Sigmoid colon (tissue), 7 donors: ENCODE measurements around the gene PRAMEF12. TPM values are rescaled to one million over a fixed set of nuclear protein-coding genes. Genes with fewer than 3 reads are reported as not detected.

Experiments used
- DNase-seq: peaks from one replicate; pipeline ENCODE4 v3.0.0-alpha.2; 2019
- H3K27ac ChIP-seq, 4 donors: fragments of 200-600 bp; sonication (generic); one replicate each; pipeline ENCODE4 v1.5.1; 2016 to 2019; ENCODE audit warnings: mild to moderate bottlenecking in 1 of 4
- H3K27me3 ChIP-seq, 3 donors: fragments of 200-600 bp; sonication (generic); one replicate each; pipeline ENCODE4 v1.5.1; 2019; ENCODE audit warnings: mild to moderate bottlenecking in 1 of 3
- H3K36me3 ChIP-seq, 4 donors: fragments of 200-600 bp; sonication (generic); one replicate each; pipeline ENCODE4 v1.5.1; 2016 to 2019
- H3K4me1 ChIP-seq, 4 donors: fragments of 200-600 bp; sonication (generic); one replicate each; pipeline ENCODE4 v1.5.1; 2017 to 2019
- H3K4me3 ChIP-seq, 4 donors: fragments of 200-600 bp; sonication (generic); one replicate each; pipeline ENCODE4 v1.5.1; 2017 to 2019; ENCODE audit warnings: mild to moderate bottlenecking in 2 of 4, moderate library complexity in 1 of 4
- H3K9me3 ChIP-seq, 4 donors: fragments of 200-600 bp in 3 of 4; sonication (generic) in 3 of 4; one replicate each; pipeline versions ENCODE4 v1.5.1 to v1.6.1; 2013 to 2019
- EP300 ChIP-seq, 4 donors: sonication (generic); formaldehyde crosslinking; IDR thresholded peaks; one replicate each; pipeline ENCODE4 v1.6.1; 2017; ENCODE audit warnings: antibody characterized with exemption in 4 of 4
- POLR2A ChIP-seq, 2 donors: fragments of 450-650 bp; IDR thresholded peaks; one replicate each; pipeline ENCODE4 v1.6.1; 2016; ENCODE audit warnings: antibody characterized with exemption in 2 of 2, mild to moderate bottlenecking in 2 of 2, moderate library complexity in 2 of 2
- POLR2AphosphoS5 ChIP-seq, 4 donors: sonication (generic); formaldehyde crosslinking; IDR thresholded peaks; one replicate each; pipeline ENCODE4 v1.6.1; 2017; ENCODE audit warnings: antibody characterized with exemption in 4 of 4
- WGBS, 2 donors: extraction: QIAGEN DNeasy Blood & Tissue Kit; methylation state at CpG; one replicate each; pipeline ENCODE4 v1.1.7; 2013; 5-methylcytosine and 5-hydroxymethylcytosine counted together
- intact Hi-C: fragments of 100-400 bp; cut with DNase I; formaldehyde crosslinking; loops from one replicate; pipeline ENCODE4 v1.15.1; 2023
- polyA plus RNA-seq, 3 donors: library from polyadenylated mRNA; stranded (reverse); fragments of 200-250 nt; gene quantifications; one replicate each; pipeline ENCODE4 v1.2.3, GENCODE V29; 2013
- total RNA-seq, 4 donors: library from RNA; depleted of rRNA; stranded (reverse); fragments of >200 nt; gene quantifications; one replicate each; pipeline ENCODE4 v1.1.0, GENCODE V29; 2016
- TF ChIP-seq, protein P1 (sequence below), 4 experiments: fragments of 450-650 bp in 3 of 4; fragments of 200-600 bp in 1 of 4; IDR thresholded peaks; one replicate each; pipeline ENCODE4 v1.5.1; 2016 to 2019; ENCODE audit warnings: antibody characterized with exemption in 4 of 4, mild to moderate bottlenecking in 3 of 4, moderate library complexity in 2 of 4
- donor health status: healthy with polysubstance abuse.
- donor health status: Bipolar disorder and iron deficiency.
- donor health status: healthy.

The PRAMEF12 gene
- total and polyA plus RNA-seq, 7 donors, result not detected

DNA sequence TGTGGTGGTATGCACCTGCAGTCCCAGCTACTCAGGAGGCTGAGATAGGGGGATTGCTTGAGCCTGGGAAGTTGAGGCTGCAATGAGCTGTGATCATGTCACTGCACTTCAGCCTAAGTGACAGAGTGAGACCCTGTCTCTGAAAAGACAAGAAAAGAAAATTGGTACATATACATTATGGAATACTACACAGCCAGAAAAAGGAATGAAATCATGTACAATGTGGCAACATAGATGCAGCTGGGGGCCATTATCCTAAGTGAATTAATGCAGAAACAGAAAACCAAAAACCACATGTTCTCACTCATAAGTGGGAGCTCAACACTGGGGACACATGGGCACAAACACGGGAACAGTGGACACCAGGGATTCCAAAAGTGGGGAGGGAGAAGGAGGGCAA, 34.6 kb upstream of the PRAMEF12 start:
- H3K4me3 ChIP-seq, result no peak overlapping the region
- intact Hi-C loops, result no loop called here
- no peak overlapping the region for H3K27ac ChIP-seq
- no peaks in the 10 kb centered on the region for H3K36me3 ChIP-seq
- no peak for DNase-seq
- H3K9me3 ChIP-seq, result no peaks in the 10 kb centered on the region
- TF ChIP-seq EP300 (IDR thresholded peaks at IDR 0.05), result no peak
- TF ChIP-seq POLR2A (IDR thresholded peaks at IDR 0.05), result no peak
- TF ChIP-seq, protein P1, sequence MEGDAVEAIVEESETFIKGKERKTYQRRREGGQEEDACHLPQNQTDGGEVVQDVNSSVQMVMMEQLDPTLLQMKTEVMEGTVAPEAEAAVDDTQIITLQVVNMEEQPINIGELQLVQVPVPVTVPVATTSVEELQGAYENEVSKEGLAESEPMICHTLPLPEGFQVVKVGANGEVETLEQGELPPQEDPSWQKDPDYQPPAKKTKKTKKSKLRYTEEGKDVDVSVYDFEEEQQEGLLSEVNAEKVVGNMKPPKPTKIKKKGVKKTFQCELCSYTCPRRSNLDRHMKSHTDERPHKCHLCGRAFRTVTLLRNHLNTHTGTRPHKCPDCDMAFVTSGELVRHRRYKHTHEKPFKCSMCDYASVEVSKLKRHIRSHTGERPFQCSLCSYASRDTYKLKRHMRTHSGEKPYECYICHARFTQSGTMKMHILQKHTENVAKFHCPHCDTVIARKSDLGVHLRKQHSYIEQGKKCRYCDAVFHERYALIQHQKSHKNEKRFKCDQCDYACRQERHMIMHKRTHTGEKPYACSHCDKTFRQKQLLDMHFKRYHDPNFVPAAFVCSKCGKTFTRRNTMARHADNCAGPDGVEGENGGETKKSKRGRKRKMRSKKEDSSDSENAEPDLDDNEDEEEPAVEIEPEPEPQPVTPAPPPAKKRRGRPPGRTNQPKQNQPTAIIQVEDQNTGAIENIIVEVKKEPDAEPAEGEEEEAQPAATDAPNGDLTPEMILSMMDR (IDR thresholded peaks at IDR 0.05), result no peak
- TF ChIP-seq POLR2AphosphoS5 (IDR thresholded peaks at IDR 0.05), result no peak
- H3K27me3 ChIP-seq, result peaks cover 0 to 6% (median 0%) of the 10 kb centered on the region in 3 donors
- H3K4me1 ChIP-seq, result no peaks in the 10 kb centered on the region
- 91 to 94% methylated on average over 1 of the region's 1 CpG for WGBS, 2 donors

DNA sequence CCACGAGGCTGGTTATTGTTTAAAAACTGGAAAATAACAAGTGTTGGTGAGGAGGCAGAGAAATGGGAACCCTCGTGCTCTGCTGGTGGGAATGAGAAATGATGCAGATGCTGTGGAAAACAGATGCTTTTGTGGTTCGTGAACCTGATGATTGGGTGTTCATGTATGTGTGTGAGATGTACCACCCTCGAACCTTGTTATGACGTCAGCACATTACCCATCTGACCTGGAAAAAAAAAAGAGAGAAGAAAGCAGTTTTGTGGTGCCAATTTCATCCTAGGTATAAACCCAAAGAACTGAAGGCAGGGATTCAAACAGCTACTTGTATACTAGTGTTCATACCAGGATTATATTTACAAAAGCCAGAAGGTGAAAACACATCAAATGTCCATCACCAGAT, 33.9 kb upstream of the PRAMEF12 start:
- no peak for DNase-seq
- H3K27ac ChIP-seq, result no peak overlapping the region
- intact Hi-C loops, result no loop called here
- no peaks in the 10 kb centered on the region for H3K36me3 ChIP-seq
- 73 to 79% methylated on average over 5 of the region's 5 CpGs for WGBS, 2 donors
- peaks cover 0 to 6% (median 0%) of the 10 kb centered on the region in 3 donors for H3K27me3 ChIP-seq
- no peaks in the 10 kb centered on the region for H3K9me3 ChIP-seq
- TF ChIP-seq POLR2A (IDR thresholded peaks at IDR 0.05) (no peak), EP300 (IDR thresholded peaks at IDR 0.05) (no peak), POLR2AphosphoS5 (IDR thresholded peaks at IDR 0.05) (no peak)
- TF ChIP-seq, protein P1 (IDR thresholded peaks at IDR 0.05), result no peak
- H3K4me1 ChIP-seq, result no peaks in the 10 kb centered on the region
- H3K4me3 ChIP-seq, result no peak overlapping the region

DNA sequence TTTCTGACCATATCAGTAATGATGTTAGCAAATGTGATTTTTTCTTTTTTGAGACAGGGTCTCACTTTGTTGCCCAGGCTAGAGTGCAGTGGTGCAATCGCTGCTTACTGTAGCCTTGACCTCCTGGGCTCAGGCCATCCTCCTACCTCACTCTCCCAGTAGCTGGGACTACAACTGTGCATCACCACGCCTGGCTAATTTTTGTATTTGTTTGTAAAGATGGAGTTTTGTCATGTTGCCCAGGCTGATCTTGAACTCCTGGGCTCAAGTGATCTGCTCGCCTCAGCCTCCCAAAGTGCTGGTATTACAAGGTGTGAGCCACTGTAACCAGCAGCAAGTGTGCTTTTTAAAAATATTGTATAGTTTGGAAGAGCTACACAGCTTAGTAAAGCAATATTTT, 31.6 kb upstream of the PRAMEF12 start:
- Histone ChIP-seq H3K4me1 (no peaks in the 10 kb centered on the region), H3K4me3 (no peak overlapping the region), H3K27me3 (peaks cover 0 to 3% (median 0%) of the 10 kb centered on the region in 3 donors), H3K27ac (no peak overlapping the region), H3K36me3 (no peaks in the 10 kb centered on the region), H3K9me3 (no peaks in the 10 kb centered on the region)
- intact Hi-C loops, result no loop called here
- TF ChIP-seq POLR2A (IDR thresholded peaks at IDR 0.05), result no peak
- TF ChIP-seq, protein P1 (IDR thresholded peaks at IDR 0.05), result no peak
- no peak for TF ChIP-seq EP300 (IDR thresholded peaks at IDR 0.05)
- no peak for TF ChIP-seq POLR2AphosphoS5 (IDR thresholded peaks at IDR 0.05)
- WGBS, 2 donors, result 69 to 92% methylated on average over 3 of the region's 3 CpGs
- DNase-seq, result no peak

DNA sequence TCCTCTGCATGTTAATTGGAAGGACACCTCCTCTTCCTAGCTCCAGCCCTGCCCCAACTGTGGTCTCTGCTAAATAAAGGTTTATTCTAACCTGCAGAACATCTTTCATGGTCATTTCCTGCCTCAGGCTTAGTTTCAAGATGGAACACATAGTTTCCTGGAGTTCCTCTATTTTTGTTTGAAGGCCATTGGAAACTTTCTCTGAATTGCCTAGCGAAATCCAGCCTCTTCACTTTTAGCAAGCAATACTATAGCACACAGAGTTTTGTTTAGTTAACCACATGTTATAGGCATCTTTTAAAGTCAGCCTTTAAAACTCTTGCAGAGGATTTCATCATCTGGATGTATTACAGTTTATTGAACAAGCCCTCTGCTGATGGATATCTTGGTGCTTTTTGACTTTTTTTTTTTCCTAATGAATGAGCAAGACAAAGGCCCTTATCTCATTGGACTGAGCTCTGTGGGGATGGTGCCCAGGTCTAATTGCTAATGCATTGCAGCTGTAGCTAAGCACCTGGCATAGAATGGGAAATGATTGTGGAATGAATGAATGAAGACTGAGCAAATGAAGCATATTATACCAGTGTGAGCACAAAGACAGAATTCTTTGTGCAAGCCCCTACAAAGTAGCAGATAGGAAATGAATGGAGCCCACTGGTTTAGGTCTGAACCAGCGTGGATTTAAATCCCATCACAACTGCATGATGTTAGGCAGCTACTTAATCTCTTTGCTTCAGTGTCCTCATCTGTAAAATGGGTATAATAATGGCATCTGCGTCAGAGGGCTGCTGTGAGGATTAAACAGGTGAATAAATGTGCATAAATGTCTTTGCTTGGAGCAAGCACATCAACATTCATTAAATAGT, 28.2 kb upstream of the PRAMEF12 start:
- H3K4me3 ChIP-seq, result no peak overlapping the region

DNA sequence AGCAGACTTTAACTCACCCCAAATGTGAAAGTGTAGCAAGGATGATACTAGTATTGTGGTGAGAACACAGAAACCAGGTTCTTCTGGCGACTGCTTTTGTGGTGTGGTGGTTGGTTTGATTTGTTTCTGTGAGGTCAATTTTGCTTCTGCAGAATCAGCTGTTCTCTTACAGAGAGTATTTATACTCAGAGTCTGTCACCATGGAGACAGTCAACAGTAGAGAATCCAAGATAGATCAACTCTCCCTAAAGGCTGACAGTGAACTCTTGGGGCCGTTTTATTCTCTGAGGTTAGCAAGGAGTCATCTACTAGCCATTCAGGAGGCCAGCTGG, 27.6 kb upstream of the PRAMEF12 start, which contains the start of gene CFAP107:
Gene CFAP107 (plus strand): TSS at position 209 of the 332 bp plus-strand sequence. CDS start 231 bp downstream, outside the sequence.
- Histone ChIP-seq H3K36me3 (no peaks in the 10 kb centered on the region), H3K4me3 (no peak within 1 kb of the TSS), H3K9me3 (peaks cover 0 to 12% (median 5%) of the 10 kb centered on the region in 4 donors), H3K27me3 (peaks cover 0 to 3% (median 0%) of the 10 kb centered on the region in 3 donors), H3K27ac (no peak within 1 kb of the TSS), H3K4me1 (no peaks in the 10 kb centered on the region)
- intact Hi-C loops, result no loop called here
- 12 to 31% methylated on average over 2 of the region's 2 CpGs for WGBS, 2 donors
- TF ChIP-seq, protein P1 (IDR thresholded peaks at IDR 0.05), result no peak
- TF ChIP-seq POLR2A (IDR thresholded peaks at IDR 0.05), result no peak
- TF ChIP-seq EP300 (IDR thresholded peaks at IDR 0.05), result no peak
- no peak for TF ChIP-seq POLR2AphosphoS5 (IDR thresholded peaks at IDR 0.05)
- DNase-seq, result no peak

More for the DNA sequence above, 28.2 kb upstream of the PRAMEF12 start:
- TF ChIP-seq POLR2AphosphoS5 (IDR thresholded peaks at IDR 0.05), result no peak
- Histone ChIP-seq H3K27me3 (peaks cover 0 to 3% (median 0%) of the 10 kb centered on the region in 3 donors), H3K27ac (no peak overlapping the region), H3K36me3 (no peaks in the 10 kb centered on the region), H3K4me1 (no peaks in the 10 kb centered on the region), H3K9me3 (peaks cover 0 to 12% (median 5%) of the 10 kb centered on the region in 4 donors)
- 76 to 78% methylated on average over 3 of the region's 3 CpGs for WGBS, 2 donors
- DNase-seq, result no peak
- intact Hi-C loops, result no loop called here
